Hepatocyte (in vitro differentiated cells): ENCODE results near the gene FAM114A2.

Experiments
- CTCF ChIP-seq: fragments of 200-600 bp; sonication (generic); IDR thresholded peaks from 2 replicates; pipeline ENCODE4 v1.5.1; 2016; ENCODE audit warnings: antibody characterized with exemption, mild to moderate bottlenecking; ENCODE audit not compliant: poor library complexity
- EZH2 ChIP-seq: fragments of 200-600 bp; sonication (generic); IDR thresholded peaks from 2 replicates; pipeline ENCODE4 v1.6.1; 2016; ENCODE audit warnings: antibody characterized with exemption, mild to moderate bottlenecking, borderline replicate concordance

- TF ChIP-seq EZH2, result no peak
- TF ChIP-seq CTCF, result no peak
These were observed 12.8 kb downstream of the FAM114A2 start for GRCh38 chr5:154025951-154026350.
